T-helper 17 cell (primary cell): Measurements from ENCODE around the gene JADE2. TPM values are rescaled to one million over a fixed set of nuclear protein-coding genes. Genes with fewer than 3 reads are reported as not detected.

Experiments
- ATAC-seq: fragments of 150-1000 bp; cut with Tn5 transposase; 2 replicates; pipeline ENCODE4 v1.10.0; 2021; ENCODE audit warnings: mild to moderate bottlenecking, moderate library complexity
- DNase-seq, 3 donors: peaks; one replicate each; pipeline versions ENCODE4 v3.0.0 to v3.0.0-alpha.2; 2020 to 2021
- H3K9me3 ChIP-seq: one replicate; pipeline ENCODE4 v1.7.0; 2013; ENCODE audit warnings: low read length, mild to moderate bottlenecking; ENCODE audit not compliant: control insufficient read depth, poor library complexity, severe bottlenecking
- H3K27ac Mint-ChIP-seq: one replicate; pipeline ENCODE4 v1.8.0; 2022; ENCODE audit warnings: mild to moderate bottlenecking, moderate library complexity, mixed read lengths
- H3K27me3 Mint-ChIP-seq: one replicate; pipeline ENCODE4 v1.8.0; 2022; ENCODE audit warnings: mixed read lengths
- H3K36me3 Mint-ChIP-seq: one replicate; pipeline ENCODE4 v1.8.0; 2022; ENCODE audit warnings: low read depth, mixed read lengths
- H3K4me1 Mint-ChIP-seq: one replicate; pipeline ENCODE4 v1.8.0; 2022; ENCODE audit warnings: mild to moderate bottlenecking, mixed read lengths
- H3K4me3 Mint-ChIP-seq: one replicate; pipeline ENCODE4 v1.8.0; 2022; ENCODE audit warnings: mild to moderate bottlenecking, moderate library complexity, mixed read lengths
- total RNA-seq, 4 donors: library from RNA in 2 of 4; stranded (reverse) in 2 of 4; gene quantifications; one replicate each; pipeline ENCODE4 v1.2.3 and lab custom pipeline; 2022 to 2026

Gene JADE2
- total RNA-seq, 2 donors from 2014 or later, result 129 to 138 TPM

- Mint-ChIP-seq H3K4me1 (peaks cover 18% of the 10 kb centered on the region), H3K27ac (peak overlapping the region; percentile 88), H3K36me3 (peaks cover 6% of the 10 kb centered on the region), H3K4me3 (no peak overlapping the region), H3K27me3 (no peaks in the 10 kb centered on the region)
- no peak for DNase-seq
- H3K9me3 ChIP-seq, result no peaks in the 10 kb centered on the region
- ATAC-seq, result no peak
These were observed 51.7 kb downstream of the JADE2 start for GRCh38 chr5:134577022-134577795.

DNA sequence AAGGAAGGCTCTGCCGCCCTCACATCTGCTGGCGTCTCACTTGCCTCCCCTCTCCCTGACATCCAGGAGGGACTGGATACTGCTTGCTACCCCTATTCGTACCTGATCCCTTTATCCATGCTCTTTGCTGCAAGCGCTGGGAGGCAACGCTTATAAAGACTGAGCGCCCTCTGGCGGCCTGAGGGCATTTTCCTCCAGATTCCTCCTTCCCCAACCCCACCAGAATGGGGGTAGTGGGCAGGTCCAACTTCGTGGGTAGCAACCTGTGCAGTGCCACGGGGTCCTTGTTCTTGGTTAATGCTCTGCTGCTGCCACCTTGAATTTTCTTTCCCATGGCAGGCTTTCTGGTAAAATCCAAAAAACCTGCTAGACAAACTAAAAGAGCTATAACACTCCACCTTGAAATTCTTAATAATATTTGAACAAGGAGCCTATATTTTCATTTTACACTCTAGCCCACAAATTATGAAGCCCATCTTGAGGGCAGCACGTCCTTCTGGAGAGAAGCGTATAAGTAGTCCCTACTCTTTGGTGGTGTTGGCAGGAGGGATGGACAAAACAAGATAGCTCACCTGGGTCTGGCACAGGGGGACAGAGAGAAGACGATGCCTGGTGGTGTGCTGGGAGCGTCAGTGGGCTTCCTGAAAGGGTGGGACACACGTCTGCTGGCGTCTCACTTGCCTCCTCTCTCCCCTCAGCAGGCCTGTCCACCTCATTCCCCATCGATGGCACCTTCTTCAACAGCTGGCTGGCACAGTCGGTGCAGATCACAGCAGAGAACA, 52.5 kb downstream of the JADE2 start:
- DNase-seq (peak; percentile 58 to 75 (median 62)), ATAC-seq (peak; percentile 81)
- peak overlapping the region; percentile 88 for H3K27ac Mint-ChIP-seq
- no peak overlapping the region for H3K4me3 Mint-ChIP-seq
- no peaks in the 10 kb centered on the region for H3K27me3 Mint-ChIP-seq
- peaks cover 4% of the 10 kb centered on the region for H3K36me3 Mint-ChIP-seq
- H3K9me3 ChIP-seq, result no peaks in the 10 kb centered on the region
- H3K4me1 Mint-ChIP-seq, result peaks cover 17% of the 10 kb centered on the region

DNA sequence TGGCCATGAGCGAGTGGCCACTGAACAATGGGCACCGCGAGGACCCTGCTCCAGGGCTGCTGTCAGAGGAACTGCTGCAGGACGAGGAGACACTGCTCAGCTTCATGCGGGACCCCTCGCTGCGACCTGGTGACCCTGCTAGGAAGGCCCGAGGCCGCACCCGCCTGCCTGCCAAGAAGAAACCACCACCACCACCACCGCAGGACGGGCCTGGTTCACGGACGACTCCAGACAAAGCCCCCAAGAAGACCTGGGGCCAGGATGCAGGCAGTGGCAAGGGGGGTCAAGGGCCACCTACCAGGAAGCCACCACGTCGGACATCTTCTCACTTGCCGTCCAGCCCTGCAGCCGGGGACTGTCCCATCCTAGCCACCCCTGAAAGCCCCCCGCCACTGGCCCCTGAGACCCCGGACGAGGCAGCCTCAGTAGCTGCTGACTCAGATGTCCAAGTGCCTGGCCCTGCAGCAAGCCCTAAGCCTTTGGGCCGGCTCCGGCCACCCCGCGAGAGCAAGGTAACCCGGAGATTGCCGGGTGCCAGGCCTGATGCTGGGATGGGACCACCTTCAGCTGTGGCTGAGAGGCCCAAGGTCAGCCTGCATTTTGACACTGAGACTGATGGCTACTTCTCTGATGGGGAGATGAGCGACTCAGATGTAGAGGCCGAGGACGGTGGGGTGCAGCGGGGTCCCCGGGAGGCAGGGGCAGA, 53.3 kb downstream of the JADE2 start:
- peaks cover 2% of the 10 kb centered on the region for H3K36me3 Mint-ChIP-seq
- no peak for ATAC-seq
- H3K4me1 Mint-ChIP-seq, result peaks cover 19% of the 10 kb centered on the region
- H3K9me3 ChIP-seq, result no peaks in the 10 kb centered on the region
- peak overlapping the region; percentile 88 for H3K27ac Mint-ChIP-seq
- DNase-seq, result no peak
- no peak overlapping the region for H3K4me3 Mint-ChIP-seq
- no peaks in the 10 kb centered on the region for H3K27me3 Mint-ChIP-seq

DNA sequence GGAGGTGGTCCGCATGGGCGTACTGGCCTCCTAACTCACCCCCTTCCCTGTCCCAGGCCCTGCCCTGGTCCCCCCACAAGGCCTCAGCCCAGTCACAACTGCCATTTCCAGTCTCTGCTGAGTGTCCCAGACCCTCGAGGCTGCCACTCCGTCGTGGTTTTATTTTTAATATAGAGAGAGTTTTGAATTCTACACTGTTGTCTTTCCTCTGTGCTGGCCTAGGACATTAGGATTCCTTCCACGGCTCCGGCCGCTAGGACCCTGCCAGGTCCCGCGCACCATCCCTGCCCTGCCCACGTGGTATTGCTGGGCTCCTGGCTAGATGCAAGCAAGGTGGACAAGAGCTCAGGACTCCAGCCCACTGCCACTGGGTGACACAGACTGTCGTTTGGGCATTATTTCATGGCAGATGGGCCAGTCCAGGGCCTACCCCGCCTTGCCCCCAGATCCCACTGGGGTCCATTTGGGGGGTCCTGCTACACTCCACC, 53.9 kb downstream of the JADE2 start:
- no peaks in the 10 kb centered on the region for H3K9me3 ChIP-seq
- no peak for ATAC-seq
- H3K27ac Mint-ChIP-seq, result no peak overlapping the region
- H3K27me3 Mint-ChIP-seq, result no peaks in the 10 kb centered on the region
- peaks cover 2% of the 10 kb centered on the region for H3K36me3 Mint-ChIP-seq
- peaks cover 23% of the 10 kb centered on the region for H3K4me1 Mint-ChIP-seq
- DNase-seq, result no peak
- H3K4me3 Mint-ChIP-seq, result no peak overlapping the region

DNA sequence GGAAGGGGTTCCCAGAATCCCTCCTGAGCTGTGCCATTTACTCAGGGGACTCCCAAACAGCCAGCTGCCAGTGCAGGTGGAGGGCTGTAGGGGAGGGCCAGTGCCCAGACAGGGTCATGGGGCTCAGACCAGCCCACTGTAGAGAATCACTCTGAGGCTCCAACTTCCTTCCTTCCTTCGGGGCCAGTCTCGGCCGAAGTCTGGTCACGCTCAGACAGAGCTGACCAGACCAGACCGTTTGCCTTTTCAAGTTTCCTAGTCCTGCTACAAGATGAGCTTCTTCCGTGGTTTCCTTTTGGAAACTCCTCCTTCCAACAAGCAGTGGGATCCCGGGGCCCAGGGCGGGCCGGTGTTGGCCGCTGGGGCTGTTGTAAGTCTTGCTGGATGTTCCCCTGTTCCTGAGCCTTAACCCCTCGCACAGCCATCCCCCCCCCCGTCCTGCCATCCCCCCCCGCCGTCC, 54.6 kb downstream of the JADE2 start:
- peaks cover 20% of the 10 kb centered on the region for H3K4me1 Mint-ChIP-seq
- no peak overlapping the region for H3K27ac Mint-ChIP-seq
- H3K27me3 Mint-ChIP-seq, result no peaks in the 10 kb centered on the region
- ATAC-seq (no peak), DNase-seq (no peak)
- peaks cover 2% of the 10 kb centered on the region for H3K36me3 Mint-ChIP-seq
- H3K9me3 ChIP-seq, result no peaks in the 10 kb centered on the region
- no peak overlapping the region for H3K4me3 Mint-ChIP-seq

DNA sequence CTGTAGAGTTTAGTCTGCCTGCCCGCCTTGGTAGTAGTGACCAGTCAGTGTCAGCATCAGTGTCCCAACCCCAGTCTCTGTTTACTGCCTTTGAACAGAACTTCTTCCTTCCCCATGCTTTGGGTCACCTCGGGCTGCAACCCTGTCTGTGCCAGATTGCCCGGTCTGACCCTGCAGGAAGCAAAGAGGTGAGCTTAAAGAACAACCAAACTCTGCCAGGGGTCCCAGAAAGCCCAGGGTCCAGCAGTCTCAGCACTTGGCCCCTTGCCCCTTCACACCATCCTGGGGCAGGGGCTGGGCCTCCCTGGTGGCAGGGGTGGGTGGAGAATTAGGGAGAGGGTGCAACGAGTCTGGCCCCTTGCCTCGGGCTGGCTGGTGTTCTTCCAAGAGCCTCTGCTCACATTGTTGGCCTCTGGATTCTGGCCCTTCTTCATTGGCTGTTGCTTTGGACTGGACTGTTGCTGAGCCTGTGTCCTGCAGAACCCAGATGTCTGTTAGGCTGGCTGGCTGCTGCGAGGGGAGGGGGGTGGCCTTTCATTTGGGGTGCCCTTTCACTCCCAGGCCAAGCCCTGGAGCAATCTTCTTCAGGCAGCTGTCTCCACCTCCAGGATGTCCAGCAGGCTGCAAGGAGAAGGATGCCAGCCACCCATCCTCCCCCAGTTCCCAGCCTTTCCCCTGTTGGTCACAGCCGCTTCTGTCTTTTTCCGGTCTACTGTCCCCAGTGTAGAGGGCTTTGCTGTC, 55.9 kb downstream of the JADE2 start:
- no peak for ATAC-seq
- Mint-ChIP-seq H3K27me3 (no peaks in the 10 kb centered on the region), H3K36me3 (peaks cover 2% of the 10 kb centered on the region), H3K4me1 (peaks cover 20% of the 10 kb centered on the region), H3K27ac (no peak overlapping the region), H3K4me3 (no peak overlapping the region)
- no peaks in the 10 kb centered on the region for H3K9me3 ChIP-seq
- no peak for DNase-seq

DNA sequence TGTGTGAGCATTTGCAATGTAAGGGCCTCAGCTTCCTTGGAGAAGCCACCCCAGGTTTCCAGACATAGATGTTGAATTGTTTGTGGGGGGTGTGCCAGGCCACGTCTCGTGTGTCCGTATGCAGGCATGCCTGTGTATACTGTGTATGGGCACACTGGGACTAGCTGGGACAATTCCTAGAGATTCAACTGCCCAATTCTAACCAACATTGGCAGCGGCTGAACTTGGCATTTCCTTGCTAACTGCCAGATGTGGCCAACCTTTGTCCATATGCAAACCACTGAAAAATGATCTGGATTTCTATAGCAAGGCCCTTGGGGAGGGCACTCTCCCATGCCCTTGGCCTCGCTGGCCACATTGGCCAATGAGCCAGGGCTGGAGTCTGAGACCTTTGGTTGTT, 56.8 kb downstream of the JADE2 start:
- Mint-ChIP-seq H3K27ac (no peak overlapping the region), H3K27me3 (no peaks in the 10 kb centered on the region)
- ATAC-seq, result no peak

DNA sequence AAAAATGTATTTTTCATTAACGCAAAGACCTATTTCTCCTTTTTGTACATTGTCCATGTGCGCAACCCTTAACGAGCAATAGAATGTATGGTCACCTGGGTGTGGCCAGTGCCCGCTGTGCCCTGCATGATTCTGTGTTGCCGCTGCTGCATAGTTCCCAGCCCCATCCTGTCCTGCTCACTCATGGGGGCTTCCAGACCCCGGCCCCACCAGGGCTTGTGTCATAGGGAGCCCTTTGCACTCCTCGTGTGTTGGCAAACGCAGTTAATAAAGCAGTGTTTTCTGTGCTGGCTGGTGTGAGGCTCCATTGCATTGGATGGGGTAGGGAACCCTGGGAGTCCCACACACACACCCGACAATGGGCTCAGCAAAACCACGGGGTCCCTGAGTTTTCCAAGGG, 57.5 kb downstream of the JADE2 start:
- no peak for DNase-seq
- Mint-ChIP-seq H3K4me1 (peaks cover 24% of the 10 kb centered on the region), H3K27me3 (no peaks in the 10 kb centered on the region), H3K36me3 (peaks cover 2% of the 10 kb centered on the region), H3K27ac (peak overlapping the region; percentile 29), H3K4me3 (no peak overlapping the region)
- no peak for ATAC-seq
- H3K9me3 ChIP-seq, result no peaks in the 10 kb centered on the region

More for the DNA sequence above, 56.8 kb downstream of the JADE2 start:
- no peaks in the 10 kb centered on the region for H3K9me3 ChIP-seq
- Mint-ChIP-seq H3K4me3 (no peak overlapping the region), H3K4me1 (peaks cover 27% of the 10 kb centered on the region), H3K36me3 (peaks cover 2% of the 10 kb centered on the region)
- no peak for DNase-seq

GRCh38 chr5:134583766-134584165, 58.3 kb downstream of the JADE2 start:
- Mint-ChIP-seq H3K4me3 (no peak overlapping the region), H3K27me3 (no peaks in the 10 kb centered on the region), H3K36me3 (peaks cover 2% of the 10 kb centered on the region), H3K4me1 (peaks cover 22% of the 10 kb centered on the region), H3K27ac (peak overlapping the region; percentile 29)
- no peak for DNase-seq
- H3K9me3 ChIP-seq, result no peaks in the 10 kb centered on the region
- ATAC-seq, result no peak

GRCh38 chr5:134584662-134585061, 59.2 kb downstream of the JADE2 start:
- H3K27me3 Mint-ChIP-seq, result no peaks in the 10 kb centered on the region
- no peak for ATAC-seq
- H3K4me1 Mint-ChIP-seq, result peaks cover 22% of the 10 kb centered on the region

DNA sequence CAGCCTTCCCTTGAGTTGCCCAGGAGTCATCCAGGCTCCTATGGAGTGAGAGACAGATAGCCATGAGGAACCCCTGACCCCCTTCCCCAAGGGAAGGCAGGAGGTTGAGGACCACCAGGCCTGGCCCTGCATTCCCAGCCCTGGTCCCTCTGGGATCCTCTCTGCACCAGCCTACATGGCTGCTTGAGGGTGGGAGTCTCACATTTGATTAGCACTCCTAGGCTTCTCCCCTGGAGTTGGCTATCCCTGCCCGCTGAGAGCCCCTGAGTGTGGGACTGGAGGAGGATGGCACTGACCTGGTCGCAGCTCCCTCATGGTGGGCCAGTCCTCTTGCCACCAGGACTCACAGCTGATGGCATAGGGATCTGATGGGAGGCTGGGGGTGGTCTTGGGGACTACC, 60.5 kb downstream of the JADE2 start:
- Mint-ChIP-seq H3K27ac (no peak overlapping the region), H3K4me1 (peaks cover 19% of the 10 kb centered on the region), H3K4me3 (no peak overlapping the region), H3K36me3 (no peaks in the 10 kb centered on the region), H3K27me3 (no peaks in the 10 kb centered on the region)
- ATAC-seq, result no peak
- DNase-seq, result no peak
- no peaks in the 10 kb centered on the region for H3K9me3 ChIP-seq

More at GRCh38 chr5:134584662-134585061, 59.2 kb downstream of the JADE2 start:
- DNase-seq, result no peak
- no peak overlapping the region for H3K27ac Mint-ChIP-seq
- no peaks in the 10 kb centered on the region for H3K9me3 ChIP-seq
- no peaks in the 10 kb centered on the region for H3K36me3 Mint-ChIP-seq
- no peak overlapping the region for H3K4me3 Mint-ChIP-seq

DNA sequence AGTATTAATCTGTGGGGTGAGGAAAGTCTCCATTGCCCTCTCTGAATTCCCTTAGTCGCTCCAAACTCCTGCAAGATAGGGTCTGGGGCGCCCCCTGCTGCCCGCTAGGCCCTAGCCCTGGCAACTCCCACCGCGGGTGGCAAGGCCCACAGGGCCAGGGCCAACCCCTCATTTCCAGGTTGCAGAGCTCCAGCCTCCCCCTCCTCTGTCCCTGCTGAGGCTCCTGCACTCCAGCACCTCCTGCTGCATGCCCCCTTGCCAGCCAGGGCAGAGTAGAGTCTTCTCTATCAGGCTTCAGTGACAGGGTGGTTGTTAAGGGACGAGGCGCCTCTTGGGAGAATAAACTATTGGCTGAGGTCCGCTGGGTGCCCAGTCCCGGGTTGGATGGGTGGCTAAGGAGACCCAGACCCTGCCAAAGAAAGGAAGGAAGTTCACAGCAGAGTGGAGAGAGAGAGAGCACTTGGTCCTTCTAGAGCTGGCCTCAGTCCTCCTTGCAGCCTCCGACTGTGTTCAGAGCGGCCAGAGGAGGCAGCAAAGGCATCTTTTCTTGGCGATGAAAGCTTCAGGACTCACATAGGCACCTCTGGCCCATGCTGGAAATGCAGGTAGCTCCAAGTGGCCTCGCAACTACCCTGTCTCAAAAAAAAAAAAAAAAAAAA, 61.5 kb downstream of the JADE2 start:
- peak; percentile 93 for ATAC-seq
- DNase-seq, result peak; percentile 64 to 80 (median 68)
- Mint-ChIP-seq H3K27me3 (no peaks in the 10 kb centered on the region), H3K4me3 (peak overlapping the region; percentile 70), H3K27ac (peak overlapping the region; percentile 54), H3K36me3 (no peaks in the 10 kb centered on the region), H3K4me1 (peaks cover 17% of the 10 kb centered on the region)
- no peaks in the 10 kb centered on the region for H3K9me3 ChIP-seq
